Measurements from ENCODE around the gene ARSG.
"Not testable (repeated sequence)": the region's sequence is repeated elsewhere in the genome, so short reads cannot be mapped to it uniquely, and the experiment has no call there.

The ARSG gene

GRCh38 chr17:68308486-68308885 is 17.2 kb downstream of the ARSG start:
- not testable (repeated sequence) for DNase-seq

GRCh38 chr17:68309066-68309670 is 17.9 kb downstream of the ARSG start:
- not testable (repeated sequence) for DNase-seq

- DNase-seq, result peak; percentile 34
Observed at GRCh38 chr17:68310152-68310551, 18.9 kb downstream of the ARSG start.

- DNase-seq, result no peak
Observed at GRCh38 chr17:68314916-68315535, 23.7 kb downstream of the ARSG start.

GRCh38 chr17:68315930-68316329 is 24.6 kb downstream of the ARSG start:
- no peak for DNase-seq

- DNase-seq, result no peak
Observed at GRCh38 chr17:68317458-68317857, 26.2 kb downstream of the ARSG start.

- DNase-seq, result no peak
Observed at GRCh38 chr17:68318103-68318991, 27.1 kb downstream of the ARSG start.

- no peak for DNase-seq
Observed at GRCh38 chr17:68319410-68320162, 28.3 kb downstream of the ARSG start.

- no peak for DNase-seq
Observed at GRCh38 chr17:68320311-68320865, 29.1 kb downstream of the ARSG start.

- DNase-seq, result no peak
Observed at GRCh38 chr17:68320943-68321555, 29.8 kb downstream of the ARSG start.

- DNase-seq, result no peak
Observed at GRCh38 chr17:68321556-68321954, 30.3 kb downstream of the ARSG start.

GRCh38 chr17:68322630-68323029 is 31.3 kb downstream of the ARSG start:
- DNase-seq, result no peak

GRCh38 chr17:68324114-68324513 is 32.8 kb downstream of the ARSG start:
- DNase-seq, result no peak

GRCh38 chr17:68324654-68325336 is 33.5 kb downstream of the ARSG start:
- DNase-seq, result no peak

- DNase-seq, result no peak
Observed at GRCh38 chr17:68325961-68326360, 34.7 kb downstream of the ARSG start.

GRCh38 chr17:68326681-68327080 is 35.4 kb downstream of the ARSG start:
- DNase-seq, result no peak

GRCh38 chr17:68327823-68328557 is 36.7 kb downstream of the ARSG start:
- no peak for DNase-seq

GRCh38 chr17:68328676-68329075 is 37.4 kb downstream of the ARSG start:
- no peak for DNase-seq

- no peak for DNase-seq
Observed at GRCh38 chr17:68329331-68329730, 38.0 kb downstream of the ARSG start.

GRCh38 chr17:68331932-68332331 is 40.6 kb downstream of the ARSG start:
- not testable (repeated sequence) for DNase-seq

GRCh38 chr17:68334393-68334792 is 43.1 kb downstream of the ARSG start:
- no peak for DNase-seq
